Right lung (tissue), 10 donors: ENCODE measurements around the gene TF. TPM values are rescaled to one million over a fixed set of nuclear protein-coding genes. Genes with fewer than 3 reads are reported as not detected.
"Not testable (repeated sequence)": the region's sequence is repeated elsewhere in the genome, so short reads cannot be mapped to it uniquely, and the experiment has no call there.

Experiments used
- DNase-seq, 2 donors: peaks; one replicate each; pipeline ENCODE4 v3.0.0-alpha.2; 2013
- long read RNA-seq, 8 donors: transcript quantifications; one replicate each; lab custom pipeline, GENCODE V29; 2026
- polyA plus RNA-seq, 5 donors: library from polyadenylated mRNA; unstranded; fragments of 120-200 nt; gene quantifications; one replicate each; pipeline versions ENCODE4 v1.2.1 to v1.2.3, GENCODE V29; 2013; ENCODE audit warnings: inconsistent platforms in 1 of 5, low replicate concordance in 1 of 5; ENCODE audit not compliant: insufficient read length in 5 of 5, insufficient read depth in 1 of 5

Gene TF
- polyA plus RNA-seq = 10 to 100 TPM in 1 of 5 donors, 1 to 10 TPM in 4; 3.7 to 65.3 (median 4.8) TPM
- long read RNA-seq, donor 1 = 0 reads
- long read RNA-seq, donor 2 = 0 reads
- long read RNA-seq, donor 3 = 0 reads
- long read RNA-seq, donor 4 = 0 reads
- long read RNA-seq, donor 5, full-length matches to known transcripts = 7 of 7 reads
- long read RNA-seq, donor 5, partial matches to known transcripts = 0 of 7 reads
- long read RNA-seq, donor 5, other reads (novel, unspliced or antisense) = 0 of 7 reads
- long read RNA-seq, donor 6 = 0 reads
- long read RNA-seq, donor 7 = 0 reads
- long read RNA-seq, donor 8 = 0 reads

- peak in 1 of 2 donors; percentile 8 for DNase-seq
Observed at GRCh38 chr3:133745981-133746711, at the start of gene TF. TSS of gene TF (plus strand) at chr3:133746393. CDS start at chr3:133746441, 48 bp downstream.

GRCh38 chr3:133697960-133698359 is 48.2 kb upstream of the TF start:
- no peak for DNase-seq

DNA sequence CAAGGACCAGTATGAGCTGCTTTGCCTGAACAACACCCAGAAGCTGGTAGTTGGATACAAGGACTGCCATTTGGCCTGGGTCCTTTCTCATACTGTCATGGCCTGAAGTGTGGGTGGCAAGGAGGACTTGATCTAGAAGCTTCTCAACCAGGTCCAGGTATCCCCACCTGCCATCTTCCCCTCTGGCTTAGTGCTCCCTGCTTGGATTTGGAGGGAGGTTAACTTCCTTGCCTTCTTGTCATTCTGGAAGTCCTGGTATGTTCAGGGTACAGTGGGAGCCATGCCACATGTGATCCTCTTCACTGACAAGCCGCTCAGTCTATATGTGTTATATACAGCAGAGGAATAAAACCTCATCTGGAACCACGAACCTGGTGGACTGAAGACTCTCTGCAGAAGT is 46.7 kb upstream of the TF start:
- no peak for DNase-seq

DNA sequence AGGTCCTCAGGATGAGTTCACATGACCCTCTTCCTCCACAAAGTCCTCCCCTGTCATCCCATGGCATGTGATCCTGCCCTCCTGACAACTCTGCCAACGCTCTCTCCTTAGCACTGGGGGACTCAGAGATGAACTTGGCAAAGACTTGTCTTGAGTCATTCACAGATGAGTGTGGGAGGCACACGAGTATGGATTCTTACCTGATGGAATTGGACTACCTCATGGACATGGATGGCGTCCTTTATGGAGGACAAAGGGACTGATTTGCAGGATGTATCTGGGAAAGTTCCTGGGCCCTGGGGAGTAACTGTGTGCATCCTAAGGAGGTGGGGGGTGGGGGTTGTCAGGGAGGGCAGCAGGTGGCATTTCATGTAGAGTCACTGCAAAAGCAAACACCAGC is 46.3 kb upstream of the TF start:
- no peak for DNase-seq

DNA sequence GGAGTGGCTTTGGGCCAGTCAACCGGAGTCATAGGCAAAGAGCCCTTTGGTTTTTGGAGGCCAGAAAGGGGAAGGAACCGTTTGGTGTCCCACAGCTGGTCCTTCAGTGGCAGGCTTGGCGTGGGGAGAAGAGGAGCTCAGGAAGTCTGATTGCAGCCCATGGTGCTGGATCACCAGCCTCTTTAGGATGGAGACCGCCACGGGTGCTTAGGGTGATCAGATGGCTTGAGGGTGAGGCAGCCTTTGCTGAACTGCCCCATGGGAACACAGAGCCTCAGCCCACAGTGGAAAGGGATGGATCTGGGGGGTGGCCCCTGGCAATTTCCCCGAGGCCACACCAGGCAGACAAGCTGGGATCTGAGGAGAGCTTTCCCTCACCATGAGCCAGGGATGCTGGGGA is 45.8 kb upstream of the TF start:
- DNase-seq = no peak

DNA sequence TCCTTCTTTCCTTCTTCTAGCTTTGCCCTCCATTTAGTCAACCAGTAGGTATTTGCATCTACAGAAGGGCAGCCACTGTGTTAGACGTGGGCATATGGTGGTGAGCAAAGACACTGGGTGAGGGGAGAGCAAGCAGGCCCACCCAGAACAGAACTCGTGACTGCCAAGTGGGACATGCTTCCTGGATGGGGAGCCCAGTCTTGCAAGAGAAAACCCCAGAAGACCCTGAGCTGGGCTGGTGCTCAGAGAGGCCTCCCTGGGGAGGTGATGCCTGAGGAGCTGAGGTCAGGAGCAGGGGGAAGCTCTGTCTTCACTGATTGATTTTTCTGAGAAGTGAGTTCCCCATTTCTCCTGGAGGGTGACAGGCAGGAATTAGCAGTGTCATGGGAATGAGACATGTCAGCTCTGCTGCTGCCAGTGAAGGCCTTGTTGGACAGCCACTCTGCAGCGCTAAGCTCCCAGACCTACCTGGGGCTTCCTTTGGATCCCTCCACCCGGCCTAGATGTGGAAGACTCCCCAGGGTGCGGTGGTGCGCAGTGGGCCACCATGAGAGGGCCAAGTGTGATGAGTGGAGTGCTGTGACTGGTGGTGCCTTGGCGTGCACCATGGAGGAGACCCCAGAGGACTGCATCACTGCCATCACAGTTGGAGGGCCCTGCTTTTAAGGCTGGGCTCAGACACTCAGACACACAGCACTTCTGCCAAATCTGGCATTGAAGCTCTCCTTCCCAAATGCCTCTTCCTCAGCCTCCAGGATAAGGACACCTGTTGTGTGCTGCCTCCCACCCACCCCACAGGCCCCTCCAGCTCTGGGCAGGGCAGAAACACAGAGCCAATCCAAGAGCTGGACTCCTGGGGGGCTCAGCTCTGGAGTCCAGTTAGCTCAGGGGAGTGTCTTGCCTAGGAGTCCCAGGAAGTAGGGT is 44.5 kb upstream of the TF start:
- DNase-seq = no peak

- DNase-seq = no peak
Observed at GRCh38 chr3:133703915-133704314, 42.3 kb upstream of the TF start.

DNA sequence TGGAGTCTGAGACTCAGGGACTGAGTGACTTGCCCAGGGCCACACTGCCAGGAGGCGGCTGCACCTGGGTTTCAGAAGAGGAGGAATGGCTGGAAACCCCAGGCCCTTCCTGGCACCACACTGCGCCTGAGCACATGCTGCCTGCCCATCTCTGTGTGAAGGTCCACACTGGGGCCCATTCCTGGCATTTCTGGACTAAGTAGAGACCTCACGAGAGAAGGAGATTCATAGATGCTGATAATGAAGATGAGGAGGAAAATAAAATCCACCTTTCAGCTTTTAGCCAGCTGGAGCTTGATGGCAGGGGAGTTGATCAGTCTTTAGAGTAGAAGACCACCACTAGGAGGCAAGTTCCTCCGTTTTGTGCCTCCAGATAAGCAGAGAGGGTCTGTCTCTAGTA is 40.2 kb upstream of the TF start:
- no peak for DNase-seq

GRCh38 chr3:133709139-133709750 is 36.9 kb upstream of the TF start:
- DNase-seq = no peak

DNA sequence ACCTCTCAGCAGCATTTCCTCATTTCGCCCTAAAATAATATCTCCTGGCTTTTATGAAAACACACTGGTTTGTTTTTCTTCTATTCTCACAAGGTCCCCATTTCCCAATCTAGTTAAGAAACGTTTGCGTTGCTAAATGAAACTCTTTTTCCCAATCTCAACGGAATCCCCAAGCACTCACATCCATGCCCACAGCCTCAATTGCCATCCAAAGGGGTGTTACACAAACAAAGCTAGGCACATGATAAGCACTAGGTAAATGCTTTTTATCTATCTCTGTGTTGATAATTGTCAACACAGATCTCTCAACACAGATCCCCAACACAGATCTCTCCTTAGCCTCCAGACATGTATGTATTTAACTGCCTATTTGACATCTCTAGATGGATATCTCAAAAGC is 35.2 kb upstream of the TF start:
- no peak for DNase-seq

- DNase-seq = no peak
Observed at GRCh38 chr3:133712017-133712416, 34.2 kb upstream of the TF start.

DNA sequence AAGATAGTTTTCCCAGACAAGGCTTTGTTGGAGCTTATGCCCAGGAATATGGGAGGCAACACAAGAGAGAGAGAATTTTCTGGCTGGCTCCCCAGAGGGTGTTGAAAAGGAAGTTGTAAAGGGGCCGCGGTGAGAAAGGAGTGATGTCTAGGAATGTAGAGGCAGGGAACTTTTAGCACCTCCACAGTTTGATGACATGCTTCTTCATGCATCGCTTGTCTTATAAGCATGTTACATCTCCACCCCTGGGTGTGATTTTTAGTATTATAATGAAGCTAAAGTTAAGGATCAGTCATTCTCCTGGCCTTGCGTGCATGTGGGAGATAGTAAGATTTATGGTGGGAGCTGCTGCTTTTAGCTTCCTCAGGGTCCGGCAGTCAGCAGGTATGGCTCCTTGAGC is 32.8 kb upstream of the TF start:
- DNase-seq = no peak

- no peak for DNase-seq
Observed at GRCh38 chr3:133717424-133717823, 28.8 kb upstream of the TF start.

GRCh38 chr3:133722935-133723334 is 23.3 kb upstream of the TF start:
- DNase-seq = no peak

- no peak for DNase-seq
Observed at GRCh38 chr3:133730993-133731392, 15.2 kb upstream of the TF start.

GRCh38 chr3:133732231-133732630 is 14.0 kb upstream of the TF start:
- DNase-seq = not testable (repeated sequence)

DNA sequence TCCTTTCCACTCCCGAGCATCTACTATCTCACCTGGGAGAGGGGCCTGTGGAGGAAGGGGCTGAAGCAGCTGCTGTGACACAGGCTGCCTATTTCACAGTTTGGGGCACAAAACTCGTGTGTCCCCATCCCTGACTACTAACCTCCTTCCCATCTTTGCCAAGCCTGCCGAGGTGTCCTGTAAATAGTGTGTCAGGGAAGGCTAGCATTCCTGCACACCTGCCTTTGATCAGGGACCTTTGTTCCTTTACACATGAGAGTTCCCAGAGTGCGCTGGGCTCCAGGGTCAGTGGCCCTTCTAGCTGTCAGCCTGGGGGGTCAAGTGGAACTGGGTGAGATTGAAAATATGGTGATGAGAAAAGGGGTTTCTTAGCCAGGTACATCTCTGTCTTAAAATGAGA is 13.0 kb upstream of the TF start:
- DNase-seq = no peak

DNA sequence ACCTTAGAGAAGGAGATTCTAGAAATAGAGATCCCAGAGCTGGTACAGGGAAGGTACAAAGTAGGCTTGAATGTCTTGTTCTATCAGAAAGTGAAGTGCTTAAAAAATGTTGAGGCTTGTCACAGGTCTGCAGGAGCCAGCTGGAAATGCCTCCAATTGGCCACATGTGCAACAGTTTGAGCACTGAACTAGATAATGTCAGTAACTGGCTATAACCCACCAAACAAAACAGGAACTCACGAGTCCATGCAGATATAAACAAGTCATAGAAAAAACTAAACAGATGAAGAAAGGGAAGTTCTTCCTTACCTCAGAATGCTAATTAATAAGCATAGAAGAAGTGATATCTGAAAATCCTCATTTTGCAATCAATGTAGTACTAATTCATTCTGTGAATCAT is 11.9 kb upstream of the TF start:
- no peak for DNase-seq

DNA sequence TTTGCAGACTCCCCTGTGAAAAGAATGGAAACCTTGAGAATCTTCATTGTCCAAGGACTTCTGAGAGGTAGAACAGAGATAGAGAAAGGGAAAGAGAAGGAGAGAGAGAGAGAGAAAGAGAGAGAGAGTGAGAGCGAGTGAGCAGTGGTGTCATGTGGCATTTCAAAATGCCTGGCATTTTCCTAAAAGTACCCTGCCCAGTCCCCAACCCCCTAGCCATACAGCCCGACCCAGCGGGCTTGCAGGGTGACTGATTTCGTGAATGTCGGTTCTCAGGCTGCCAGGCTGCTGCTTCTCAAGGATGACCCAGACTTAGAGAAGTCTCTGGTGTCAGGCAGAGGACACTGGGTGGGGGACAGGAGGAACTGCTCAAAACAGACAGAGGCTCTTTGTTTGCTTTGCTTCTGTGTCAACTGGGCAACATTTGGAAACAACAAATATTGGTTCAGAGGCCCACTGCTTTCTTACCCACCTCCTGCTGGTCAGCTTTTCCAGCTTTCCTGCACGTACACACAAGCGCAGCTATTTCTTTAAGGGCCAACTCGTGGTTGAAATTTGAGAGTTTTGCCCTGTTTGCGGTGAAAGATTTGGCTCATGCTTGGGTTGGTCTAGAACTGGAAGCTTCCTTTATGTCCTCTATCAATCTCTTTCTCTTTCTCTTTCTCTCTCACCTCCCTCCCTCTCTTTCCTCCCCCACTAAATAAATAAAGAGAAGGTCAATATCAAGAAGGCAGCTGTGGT is 3.7 kb upstream of the TF start:
- peak in 1 of 2 donors; percentile 23 for DNase-seq

- no peak for DNase-seq
Observed at GRCh38 chr3:133744241-133744640, 2.0 kb upstream of the TF start.

GRCh38 chr3:133745108-133745507 is 1.1 kb upstream of the TF start:
- DNase-seq = no peak
